ENCODE data around the gene GP2.
"Not testable (repeated sequence)": the region's sequence is repeated elsewhere in the genome, so short reads cannot be mapped to it uniquely, and the experiment has no call there.

GP2 gene

GRCh38 chr16:20326321-20326720 is 992 bp downstream of the GP2 start:
- DNase-seq (ENCODE audit: low read depth in 1 of 2, low spot score in 1 of 2): no peak

- DNase-seq (ENCODE audit: low read depth in 1 of 2, low spot score in 1 of 2): no peak
These were observed 2.3 kb downstream of the GP2 start for GRCh38 chr16:20325005-20325404.

- no peak for DNase-seq (ENCODE audit: low read depth in 1 of 2, low spot score in 1 of 2)
These were observed 3.7 kb downstream of the GP2 start for GRCh38 chr16:20323591-20324117.

- no peak for DNase-seq (ENCODE audit: low read depth in 1 of 2, low spot score in 1 of 2)
These were observed 4.6 kb downstream of the GP2 start for GRCh38 chr16:20322696-20323095.

- no peak for DNase-seq (ENCODE audit: low read depth in 1 of 2, low spot score in 1 of 2)
These were observed 5.6 kb downstream of the GP2 start for GRCh38 chr16:20321671-20322070.

- DNase-seq (ENCODE audit: low read depth in 1 of 2, low spot score in 1 of 2): not testable (repeated sequence)
These were observed 6.3 kb downstream of the GP2 start for GRCh38 chr16:20321051-20321450.

- no peak for DNase-seq (ENCODE audit: low read depth in 1 of 2, low spot score in 1 of 2)
These were observed 6.7 kb downstream of the GP2 start for GRCh38 chr16:20320592-20320991.

- no peak for DNase-seq (ENCODE audit: low read depth in 1 of 2, low spot score in 1 of 2)
These were observed 7.1 kb downstream of the GP2 start for GRCh38 chr16:20320178-20320577.

GRCh38 chr16:20319406-20319805 is 7.9 kb downstream of the GP2 start:
- DNase-seq (ENCODE audit: low read depth in 1 of 2, low spot score in 1 of 2): no peak

- DNase-seq (ENCODE audit: low read depth in 1 of 2, low spot score in 1 of 2): no peak
These were observed 8.9 kb downstream of the GP2 start for GRCh38 chr16:20318437-20318836.

- DNase-seq (ENCODE audit: low read depth in 1 of 2, low spot score in 1 of 2): no peak
These were observed 9.3 kb downstream of the GP2 start for GRCh38 chr16:20318006-20318405.

- no peak for DNase-seq (ENCODE audit: low read depth in 1 of 2, low spot score in 1 of 2)
These were observed 10.2 kb downstream of the GP2 start for GRCh38 chr16:20317117-20317516.

GRCh38 chr16:20316715-20317114 is 10.6 kb downstream of the GP2 start:
- no peak for DNase-seq (ENCODE audit: low read depth in 1 of 2, low spot score in 1 of 2)

GRCh38 chr16:20315764-20316163 is 11.5 kb downstream of the GP2 start:
- no peak for DNase-seq (ENCODE audit: low read depth in 1 of 2, low spot score in 1 of 2)

GRCh38 chr16:20314575-20314974 is 12.7 kb downstream of the GP2 start:
- DNase-seq (ENCODE audit: low read depth in 1 of 2, low spot score in 1 of 2): no peak

GRCh38 chr16:20313741-20314140 is 13.6 kb downstream of the GP2 start:
- no peak for DNase-seq (ENCODE audit: low read depth in 1 of 2, low spot score in 1 of 2)

GRCh38 chr16:20312536-20313095 is 14.7 kb downstream of the GP2 start:
- DNase-seq (ENCODE audit: low read depth in 1 of 2, low spot score in 1 of 2): not testable (repeated sequence)

GRCh38 chr16:20311548-20311947 is 15.8 kb downstream of the GP2 start:
- DNase-seq (ENCODE audit: low read depth in 1 of 2, low spot score in 1 of 2): no peak

GRCh38 chr16:20310421-20311395 is 16.6 kb downstream of the GP2 start:
- no peak for DNase-seq (ENCODE audit: low read depth in 1 of 2, low spot score in 1 of 2)

- DNase-seq (ENCODE audit: low read depth in 1 of 2, low spot score in 1 of 2): no peak
These were observed 17.5 kb downstream of the GP2 start for GRCh38 chr16:20309786-20310185.

- DNase-seq (ENCODE audit: low read depth in 1 of 2, low spot score in 1 of 2): no peak
These were observed 18.3 kb downstream of the GP2 start for GRCh38 chr16:20308801-20309590.

GRCh38 chr16:20308266-20308665 is 19.0 kb downstream of the GP2 start:
- DNase-seq (ENCODE audit: low read depth in 1 of 2, low spot score in 1 of 2): no peak
